Calu3 (cell line): ENCODE results near the gene F2RL1. TPM values are rescaled to one million over a fixed set of nuclear protein-coding genes. Genes with fewer than 3 reads are reported as not detected.
"Not testable (repeated sequence)": the region's sequence is repeated elsewhere in the genome, so short reads cannot be mapped to it uniquely, and the experiment has no call there.

Experiments
- BruUV-seq: library from RNA; stranded (reverse); fragments of 400-500 nt; replicated peaks from 2 replicates; lab custom pipeline; 2021; lab: Mats Ljungman, UMichigan
- CTCF ChIA-PET: fragments of 300-600 bp; sonication (Branson Sonifier 250); formaldehyde crosslinking; loops from one replicate; lab custom pipeline; 2022; ENCODE audit warnings: antibody characterized with exemption; lab: Charles Lee
- DNase-seq: peaks from one replicate; pipeline ENCODE4 v3.0.0; 2022
- H3K27ac Mint-ChIP-seq: one replicate; pipeline ENCODE4 v1.8.0; 2022; ENCODE audit warnings: mixed read lengths; ENCODE audit not compliant: unreplicated experiment
- H3K27me3 Mint-ChIP-seq: one replicate; pipeline ENCODE4 v1.8.0; 2022; ENCODE audit warnings: mixed read lengths; ENCODE audit not compliant: unreplicated experiment
- H3K36me3 Mint-ChIP-seq: one replicate; pipeline ENCODE4 v1.8.0; 2022; ENCODE audit warnings: mild to moderate bottlenecking, moderate library complexity, mixed read lengths; ENCODE audit not compliant: insufficient read depth, unreplicated experiment
- H3K4me1 Mint-ChIP-seq: one replicate; pipeline ENCODE4 v1.8.0; 2022; ENCODE audit warnings: mild to moderate bottlenecking, low read depth, mixed read lengths; ENCODE audit not compliant: unreplicated experiment
- H3K4me3 Mint-ChIP-seq: one replicate; pipeline ENCODE4 v1.8.0; 2022; ENCODE audit warnings: mild to moderate bottlenecking, low read depth, moderate library complexity, mixed read lengths; ENCODE audit not compliant: unreplicated experiment
- H3K9me3 Mint-ChIP-seq: one replicate; pipeline ENCODE4 v1.8.0; 2022; ENCODE audit warnings: low read depth, mixed read lengths; ENCODE audit not compliant: unreplicated experiment
- CTCF ChIP-seq: fragments of 200-600 bp; IDR thresholded peaks from one replicate; pipeline ENCODE4 v1.8.0; 2022; ENCODE audit warnings: antibody characterized with exemption; ENCODE audit not compliant: unreplicated experiment
- intact Hi-C: fragments of 100-400 bp; cut with micrococcal nuclease; formaldehyde crosslinking; loops from one replicate; pipeline ENCODE4 v1.10.0; 2022; ENCODE audit not compliant: unreplicated experiment
- total RNA-seq: library from RNA; stranded (reverse); gene quantifications from 2 replicates; pipeline ENCODE4 v1.2.3, GENCODE V29; 2022

Gene F2RL1
- total RNA-seq, 1 experiment from 2014 or later: 122 TPM

- H3K4me1 Mint-ChIP-seq: peaks cover 21% of the 10 kb centered on the region
- intact Hi-C loops: no loop called here
- no peak for DNase-seq
- peaks cover 3% of the 10 kb centered on the region for H3K9me3 Mint-ChIP-seq
- no peak overlapping the region for H3K4me3 Mint-ChIP-seq
- H3K27me3 Mint-ChIP-seq: no peaks in the 10 kb centered on the region
- no peaks in the 10 kb centered on the region for H3K36me3 Mint-ChIP-seq
- TF ChIP-seq CTCF: no peak
- H3K27ac Mint-ChIP-seq: no peak overlapping the region
- CTCF ChIA-PET: interaction anchor here (0.6 kb wide), 1 partner anchor 250 kb away, joined by 3 read pairs; no protein-coding TSS in a partner anchor
- BruUV-seq: no TSS peak
These were observed 37.1 kb downstream of the F2RL1 start for GRCh38 chr5:76855961-76856360.

GRCh38 chr5:76856800-76857199 is 38.0 kb downstream of the F2RL1 start:
- H3K27me3 Mint-ChIP-seq, H3K36me3 Mint-ChIP-seq, DNase-seq, H3K4me3 Mint-ChIP-seq, CTCF ChIA-PET, H3K27ac Mint-ChIP-seq, BruUV-seq, H3K9me3 Mint-ChIP-seq, intact Hi-C loops: not testable (repeated sequence)
- H3K4me1 Mint-ChIP-seq: peaks cover 24% of the 10 kb centered on the region

GRCh38 chr5:76859591-76860247 is 40.9 kb downstream of the F2RL1 start:
- Mint-ChIP-seq H3K27me3 (no peaks in the 10 kb centered on the region), H3K4me1 (peaks cover 40% of the 10 kb centered on the region), H3K36me3 (no peaks in the 10 kb centered on the region), H3K27ac (no peak overlapping the region), H3K9me3 (no peaks in the 10 kb centered on the region), H3K4me3 (no peak overlapping the region)
- no TSS peak for BruUV-seq
- intact Hi-C loops: no loop called here
- TF ChIP-seq CTCF: no peak
- DNase-seq: no peak
- CTCF ChIA-PET: no interaction called here

- Mint-ChIP-seq H3K36me3 (no peaks in the 10 kb centered on the region), H3K9me3 (no peaks in the 10 kb centered on the region), H3K4me1 (peaks cover 24% of the 10 kb centered on the region), H3K27ac (no peak overlapping the region), H3K27me3 (no peaks in the 10 kb centered on the region), H3K4me3 (no peak overlapping the region)
- no peak for TF ChIP-seq CTCF
- no peak for DNase-seq
- intact Hi-C loops: no loop called here
- CTCF ChIA-PET: no interaction called here
- no TSS peak for BruUV-seq
These were observed 42.8 kb downstream of the F2RL1 start for GRCh38 chr5:76861612-76862011.

GRCh38 chr5:76863001-76863400 is 44.2 kb downstream of the F2RL1 start:
- BruUV-seq: no TSS peak
- Mint-ChIP-seq H3K27ac (peak overlapping the region; percentile 13), H3K9me3 (no peaks in the 10 kb centered on the region), H3K27me3 (no peaks in the 10 kb centered on the region), H3K4me1 (peaks cover 29% of the 10 kb centered on the region), H3K4me3 (no peak overlapping the region), H3K36me3 (peaks cover 6% of the 10 kb centered on the region)
- intact Hi-C loops: no loop called here
- no peak for TF ChIP-seq CTCF
- peak; percentile 18 for DNase-seq
- CTCF ChIA-PET: no interaction called here
